ENCODE results near the gene UBA7.

UBA7 gene

GRCh38 chr3:49805897-49806701 lies 7.7 kb downstream of the UBA7 start:
- Histone ChIP-seq H3K27me3 (ENCODE audit: insufficient read depth, poor library complexity, severe bottlenecking) (no peaks in the 10 kb centered on the region), H3K4me3 (ENCODE audit: severe bottlenecking) (no peak overlapping the region), H3K27ac (ENCODE audit: poor library complexity, severe bottlenecking) (no peak overlapping the region), H3K9me3 (ENCODE audit: severe bottlenecking) (no peaks in the 10 kb centered on the region), H3K36me3 (ENCODE audit: low read depth) (no peaks in the 10 kb centered on the region), H3K4me1 (ENCODE audit: insufficient read depth, poor library complexity, severe bottlenecking) (peaks cover 10% of the 10 kb centered on the region)
- TF ChIP-seq CTCF (IDR thresholded peaks at IDR 0.05; ENCODE audit: poor library complexity, severe bottlenecking) = no peak
- DNase-seq (ENCODE audit: low spot score) (no peak), ATAC-seq (ENCODE audit: low read depth) (no peak)

GRCh38 chr3:49805367-49805782 lies 8.4 kb downstream of the UBA7 start:
- TF ChIP-seq CTCF (IDR thresholded peaks at IDR 0.05; ENCODE audit: poor library complexity, severe bottlenecking) = no peak
- DNase-seq (ENCODE audit: low spot score) (no peak), ATAC-seq (ENCODE audit: low read depth) (no peak)
- Histone ChIP-seq H3K36me3 (ENCODE audit: low read depth) (no peaks in the 10 kb centered on the region), H3K4me3 (ENCODE audit: severe bottlenecking) (no peak overlapping the region), H3K4me1 (ENCODE audit: insufficient read depth, poor library complexity, severe bottlenecking) (peaks cover 10% of the 10 kb centered on the region), H3K9me3 (ENCODE audit: severe bottlenecking) (no peaks in the 10 kb centered on the region), H3K27ac (ENCODE audit: poor library complexity, severe bottlenecking) (no peak overlapping the region), H3K27me3 (ENCODE audit: insufficient read depth, poor library complexity, severe bottlenecking) (no peaks in the 10 kb centered on the region)

GRCh38 chr3:49804141-49805041 lies 9.4 kb downstream of the UBA7 start:
- no peaks in the 10 kb centered on the region for H3K36me3 ChIP-seq (ENCODE audit: low read depth)
- no peak for ATAC-seq (ENCODE audit: low read depth)
- H3K27ac ChIP-seq (ENCODE audit: poor library complexity, severe bottlenecking) = peak overlapping the region; percentile 71
- TF ChIP-seq CTCF (IDR thresholded peaks at IDR 0.05; ENCODE audit: poor library complexity, severe bottlenecking) = no peak
- no peaks in the 10 kb centered on the region for H3K27me3 ChIP-seq (ENCODE audit: insufficient read depth, poor library complexity, severe bottlenecking)
- DNase-seq (ENCODE audit: low spot score) = no peak
- H3K9me3 ChIP-seq (ENCODE audit: severe bottlenecking) = no peaks in the 10 kb centered on the region
- H3K4me3 ChIP-seq (ENCODE audit: severe bottlenecking) = peak overlapping the region; percentile 65
- H3K4me1 ChIP-seq (ENCODE audit: insufficient read depth, poor library complexity, severe bottlenecking) = peaks cover 16% of the 10 kb centered on the region

GRCh38 chr3:49803465-49804140 lies 10.2 kb downstream of the UBA7 start:
- no peak for TF ChIP-seq CTCF (IDR thresholded peaks at IDR 0.05; ENCODE audit: poor library complexity, severe bottlenecking)
- ATAC-seq (ENCODE audit: low read depth) = peak; percentile 62
- H3K4me3 ChIP-seq (ENCODE audit: severe bottlenecking) = peak overlapping the region; percentile 65
- H3K27me3 ChIP-seq (ENCODE audit: insufficient read depth, poor library complexity, severe bottlenecking) = no peaks in the 10 kb centered on the region
- H3K9me3 ChIP-seq (ENCODE audit: severe bottlenecking) = no peaks in the 10 kb centered on the region
- H3K27ac ChIP-seq (ENCODE audit: poor library complexity, severe bottlenecking) = peak overlapping the region; percentile 71
- DNase-seq (ENCODE audit: low spot score) = peak; percentile 87
- H3K36me3 ChIP-seq (ENCODE audit: low read depth) = no peaks in the 10 kb centered on the region
- H3K4me1 ChIP-seq (ENCODE audit: insufficient read depth, poor library complexity, severe bottlenecking) = peaks cover 16% of the 10 kb centered on the region
